ENCODE measurements around the gene CCDC178. TPM values are rescaled to one million over a fixed set of nuclear protein-coding genes. Genes with fewer than 3 reads are reported as not detected.

CCDC178 gene
- total RNA-seq, 2 donors from 2014 or later: 0.22 to 0.29 TPM

GRCh38 chr18:33334781-33335180 is 105.7 kb downstream of the CCDC178 start:
- no peaks in the 10 kb centered on the region for H3K27me3 ChIP-seq (ENCODE audit: control insufficient read depth, insufficient read depth, low read length, poor library complexity, severe bottlenecking)
- Mint-ChIP-seq H3K4me3 (no peak overlapping the region), H3K27ac (no peak overlapping the region), H3K27me3 (ENCODE audit: insufficient read depth) (no peaks in the 10 kb centered on the region), H3K9me3 (peaks cover 7% of the 10 kb centered on the region), H3K4me1 (no peaks in the 10 kb centered on the region), H3K36me3 (ENCODE audit: low read depth) (peaks cover 3% of the 10 kb centered on the region)
- H3K36me3 ChIP-seq (ENCODE audit: control insufficient read depth, insufficient read depth, low read length): no peaks in the 10 kb centered on the region
- 70 to 83% methylated on average over 2 of the region's 3 CpGs for WGBS, 2 experiments (ENCODE audit: insufficient coverage in 1 of 2, insufficient read length in 1 of 2)
- DNase-seq: no peak
- TF ChIP-seq CTCF (conservative IDR thresholded peaks at IDR 0.05): no peak
- H3K9me3 ChIP-seq (ENCODE audit: control insufficient read depth, low read length): peaks cover 8% of the 10 kb centered on the region
- no peak overlapping the region for H3K9ac ChIP-seq (ENCODE audit: extremely low read depth, low read length, poor library complexity, severe bottlenecking)
- no peaks in the 10 kb centered on the region for H3K4me1 ChIP-seq (ENCODE audit: control insufficient read depth, insufficient read depth, low read length)
- no peak overlapping the region for H3K4me3 ChIP-seq (ENCODE audit: low read length)
- H3K27ac ChIP-seq (ENCODE audit: low read depth, low read length): no peak overlapping the region

- Mint-ChIP-seq H3K27me3 (ENCODE audit: insufficient read depth) (no peaks in the 10 kb centered on the region), H3K9me3 (no peaks in the 10 kb centered on the region), H3K4me3 (no peak overlapping the region), H3K27ac (no peak overlapping the region), H3K36me3 (ENCODE audit: low read depth) (no peaks in the 10 kb centered on the region), H3K4me1 (no peaks in the 10 kb centered on the region)
- Histone ChIP-seq H3K4me3 (ENCODE audit: low read length) (no peak overlapping the region), H3K27ac (ENCODE audit: low read depth, low read length) (no peak overlapping the region), H3K9me3 (ENCODE audit: control insufficient read depth, low read length) (no peaks in the 10 kb centered on the region), H3K4me1 (ENCODE audit: control insufficient read depth, insufficient read depth, low read length) (no peaks in the 10 kb centered on the region), H3K9ac (ENCODE audit: extremely low read depth, low read length, poor library complexity, severe bottlenecking) (no peak overlapping the region), H3K27me3 (ENCODE audit: control insufficient read depth, insufficient read depth, low read length, poor library complexity, severe bottlenecking) (no peaks in the 10 kb centered on the region), H3K36me3 (ENCODE audit: control insufficient read depth, insufficient read depth, low read length) (no peaks in the 10 kb centered on the region)
- WGBS, 2 experiments (ENCODE audit: insufficient coverage in 1 of 2, insufficient read length in 1 of 2): 73% methylated on average over 1 of the region's 1 CpG; no CpG with 5 or more reads in 1 of the 2 experiments
- no peak for DNase-seq
- TF ChIP-seq CTCF (conservative IDR thresholded peaks at IDR 0.05): no peak
These were observed 109.8 kb downstream of the CCDC178 start for GRCh38 chr18:33330711-33331110.

- no peak overlapping the region for H3K9ac ChIP-seq (ENCODE audit: extremely low read depth, low read length, poor library complexity, severe bottlenecking)
- no peak overlapping the region for H3K4me3 ChIP-seq (ENCODE audit: low read length)
- H3K9me3 Mint-ChIP-seq: no peaks in the 10 kb centered on the region
- H3K27me3 Mint-ChIP-seq (ENCODE audit: insufficient read depth): no peaks in the 10 kb centered on the region
- H3K4me3 Mint-ChIP-seq: no peak overlapping the region
- TF ChIP-seq CTCF (conservative IDR thresholded peaks at IDR 0.05): no peak
- no peak overlapping the region for H3K27ac Mint-ChIP-seq
- H3K36me3 Mint-ChIP-seq (ENCODE audit: low read depth): no peaks in the 10 kb centered on the region
- H3K27ac ChIP-seq (ENCODE audit: low read depth, low read length): no peak overlapping the region
- H3K27me3 ChIP-seq (ENCODE audit: control insufficient read depth, insufficient read depth, low read length, poor library complexity, severe bottlenecking): no peaks in the 10 kb centered on the region
- H3K4me1 ChIP-seq (ENCODE audit: control insufficient read depth, insufficient read depth, low read length): no peaks in the 10 kb centered on the region
- H3K36me3 ChIP-seq (ENCODE audit: control insufficient read depth, insufficient read depth, low read length): no peaks in the 10 kb centered on the region
- WGBS, 2 experiments (ENCODE audit: insufficient coverage in 1 of 2, insufficient read length in 1 of 2): 82% methylated on average over 4 of the region's 4 CpGs; no CpG with 5 or more reads in 1 of the 2 experiments
- no peaks in the 10 kb centered on the region for H3K4me1 Mint-ChIP-seq
- H3K9me3 ChIP-seq (ENCODE audit: control insufficient read depth, low read length): no peaks in the 10 kb centered on the region
- no peak for DNase-seq
These were observed 113.5 kb downstream of the CCDC178 start for GRCh38 chr18:33326975-33327374.

Measured in endodermal cell (in vitro differentiated cells).